IPS-NIHi7 (cell line): ENCODE results near the gene PLPP7.
"Not testable (repeated sequence)": the region's sequence is repeated elsewhere in the genome, so short reads cannot be mapped to it uniquely, and the experiment has no call there.

ENCODE experiments used
- DNase-seq: peaks from one replicate; pipeline ENCODE4 v3.0.0; 2012; ENCODE audit warnings: mixed read lengths; ENCODE audit errors: extremely low spot score

The PLPP7 gene

GRCh38 chr9:131330814-131331600 lies 41.5 kb downstream of the PLPP7 start:
- peak; percentile 86 for DNase-seq

GRCh38 chr9:131331996-131332395 lies 42.5 kb downstream of the PLPP7 start:
- not testable (repeated sequence) for DNase-seq

- peak; percentile 6 for DNase-seq
These were observed 44.5 kb downstream of the PLPP7 start for GRCh38 chr9:131333771-131334628.

GRCh38 chr9:131334629-131335367 lies 45.3 kb downstream of the PLPP7 start:
- peak; percentile 38 for DNase-seq

- DNase-seq, result no peak
These were observed 45.8 kb downstream of the PLPP7 start for GRCh38 chr9:131335368-131335755.

- DNase-seq, result no peak
These were observed 47.8 kb downstream of the PLPP7 start for GRCh38 chr9:131337131-131337848.

- DNase-seq, result not testable (repeated sequence)
These were observed 49.7 kb downstream of the PLPP7 start for GRCh38 chr9:131339212-131339611.

GRCh38 chr9:131344931-131345535 lies 55.5 kb downstream of the PLPP7 start:
- DNase-seq, result not testable (repeated sequence)

GRCh38 chr9:131346559-131346958 lies 57.0 kb downstream of the PLPP7 start:
- no peak for DNase-seq

GRCh38 chr9:131347376-131348020 lies 58.0 kb downstream of the PLPP7 start:
- DNase-seq, result no peak

- peak; percentile 38 for DNase-seq
These were observed 59.4 kb downstream of the PLPP7 start for GRCh38 chr9:131348631-131349521.

GRCh38 chr9:131349522-131349880 lies 60.0 kb downstream of the PLPP7 start:
- peak; percentile 11 for DNase-seq

- peak; percentile 93 for DNase-seq
These were observed 60.5 kb downstream of the PLPP7 start for GRCh38 chr9:131349881-131350563.

GRCh38 chr9:131356479-131356878 lies 67.0 kb downstream of the PLPP7 start:
- not testable (repeated sequence) for DNase-seq

- DNase-seq, result no peak
These were observed 69.0 kb downstream of the PLPP7 start for GRCh38 chr9:131358556-131358955.
